Gastrocnemius medialis (tissue), 4 donors: Measurements from ENCODE around the gene KIF5A.

Source experiments
- POLR2A ChIP-seq, 2 donors: fragments of 450-650 bp; IDR thresholded peaks; one replicate each; pipeline ENCODE4 v1.6.1; 2017; ENCODE audit warnings: antibody characterized with exemption in 2 of 2, mild to moderate bottlenecking in 2 of 2, moderate library complexity in 2 of 2
- TF ChIP-seq, protein P1 (sequence below), 5 experiments: fragments of 450-650 bp in 3 of 5; fragments of 200-600 bp in 2 of 5; sonication (generic) in 2 of 5; IDR thresholded peaks in 4 of 5; conservative IDR thresholded peaks in 1 of 5; 1 replicate in 4 of 5; 2 replicates in 1 of 5; pipeline ENCODE4 v1.5.1; 2016 to 2019; ENCODE audit warnings: antibody characterized with exemption in 5 of 5, mild to moderate bottlenecking in 3 of 5, moderate library complexity in 3 of 5

DNA sequence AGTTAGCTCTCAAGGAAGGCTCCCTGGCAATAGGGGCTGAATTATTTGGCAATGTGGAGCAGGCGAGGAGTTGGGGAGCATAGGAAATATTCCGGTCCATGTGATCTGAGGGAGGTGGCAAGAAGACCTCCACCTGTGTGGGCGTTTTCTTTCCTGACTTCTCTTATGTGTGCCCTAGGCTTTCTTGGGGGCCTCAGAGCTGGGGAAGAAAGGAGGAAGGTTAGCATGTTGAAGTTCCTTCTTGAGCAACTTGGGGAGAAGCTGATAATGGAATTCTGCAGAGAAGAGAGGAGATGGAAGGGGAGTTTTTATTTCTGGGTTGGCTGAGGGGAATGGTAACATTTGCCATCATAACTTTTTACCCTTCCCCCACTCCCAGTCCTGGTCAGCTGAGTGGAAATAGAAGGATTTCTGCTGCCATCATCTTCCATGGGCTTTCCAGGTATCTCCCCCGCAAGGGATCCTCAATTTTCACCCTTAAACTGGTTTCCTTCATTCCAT lies 56.0 kb downstream of the KIF5A start:
- TF ChIP-seq, protein P1, sequence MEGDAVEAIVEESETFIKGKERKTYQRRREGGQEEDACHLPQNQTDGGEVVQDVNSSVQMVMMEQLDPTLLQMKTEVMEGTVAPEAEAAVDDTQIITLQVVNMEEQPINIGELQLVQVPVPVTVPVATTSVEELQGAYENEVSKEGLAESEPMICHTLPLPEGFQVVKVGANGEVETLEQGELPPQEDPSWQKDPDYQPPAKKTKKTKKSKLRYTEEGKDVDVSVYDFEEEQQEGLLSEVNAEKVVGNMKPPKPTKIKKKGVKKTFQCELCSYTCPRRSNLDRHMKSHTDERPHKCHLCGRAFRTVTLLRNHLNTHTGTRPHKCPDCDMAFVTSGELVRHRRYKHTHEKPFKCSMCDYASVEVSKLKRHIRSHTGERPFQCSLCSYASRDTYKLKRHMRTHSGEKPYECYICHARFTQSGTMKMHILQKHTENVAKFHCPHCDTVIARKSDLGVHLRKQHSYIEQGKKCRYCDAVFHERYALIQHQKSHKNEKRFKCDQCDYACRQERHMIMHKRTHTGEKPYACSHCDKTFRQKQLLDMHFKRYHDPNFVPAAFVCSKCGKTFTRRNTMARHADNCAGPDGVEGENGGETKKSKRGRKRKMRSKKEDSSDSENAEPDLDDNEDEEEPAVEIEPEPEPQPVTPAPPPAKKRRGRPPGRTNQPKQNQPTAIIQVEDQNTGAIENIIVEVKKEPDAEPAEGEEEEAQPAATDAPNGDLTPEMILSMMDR (IDR thresholded peaks at IDR 0.05 in 4 of 5, conservative IDR thresholded peaks at IDR 0.05 in 1 of 5), result no peak
- TF ChIP-seq POLR2A (IDR thresholded peaks at IDR 0.05), result no peak
